Measurements from ENCODE around the gene VSIG8.
A peak's percentile ranks its signal among the peaks of the same experiment; 100 is the strongest.

VSIG8 gene

DNA sequence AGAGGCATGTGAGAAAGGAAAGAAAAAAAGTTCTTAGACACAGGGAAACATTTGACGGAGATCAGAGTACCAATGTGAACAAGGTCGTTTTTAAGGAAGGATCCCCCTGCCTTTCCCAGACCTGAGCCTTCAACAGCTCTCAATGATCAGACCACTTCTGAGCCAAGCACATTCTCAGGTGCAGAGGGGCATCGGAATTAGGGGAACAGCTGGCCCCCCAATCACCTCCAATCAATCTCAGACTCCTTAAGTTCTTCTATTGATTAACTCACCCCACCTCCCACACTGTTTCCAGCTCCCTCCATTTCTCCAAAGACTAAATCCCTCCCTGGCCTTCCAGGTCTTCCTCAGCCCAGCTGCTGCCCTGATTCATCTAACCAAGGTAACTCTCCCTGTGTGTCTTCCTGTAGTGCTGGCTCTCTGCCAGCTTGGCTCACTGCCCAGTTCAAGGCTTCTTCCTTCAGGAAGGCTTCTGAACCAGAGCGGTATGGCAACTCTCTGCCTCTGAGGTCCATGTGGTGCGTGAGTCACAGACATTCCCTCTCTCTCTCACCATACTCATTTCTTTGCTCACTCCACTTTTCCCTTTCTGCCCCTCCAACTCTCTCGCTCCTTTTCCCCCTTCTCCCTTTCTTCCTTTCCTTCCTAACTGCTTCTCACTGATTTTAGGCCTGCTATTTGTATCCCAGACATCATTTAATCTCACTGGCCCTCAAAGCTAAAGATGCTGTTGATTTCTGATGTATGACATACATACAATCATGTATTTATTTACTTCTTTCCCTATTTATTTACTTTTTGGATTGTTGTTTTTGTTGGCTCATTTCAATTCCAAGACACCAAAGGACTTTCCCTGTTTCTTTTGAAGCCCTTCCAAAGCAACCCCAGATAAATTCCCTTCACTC lies 19.4 kb upstream of the VSIG8 start:
- DNase-seq, result peak; percentile 41

DNA sequence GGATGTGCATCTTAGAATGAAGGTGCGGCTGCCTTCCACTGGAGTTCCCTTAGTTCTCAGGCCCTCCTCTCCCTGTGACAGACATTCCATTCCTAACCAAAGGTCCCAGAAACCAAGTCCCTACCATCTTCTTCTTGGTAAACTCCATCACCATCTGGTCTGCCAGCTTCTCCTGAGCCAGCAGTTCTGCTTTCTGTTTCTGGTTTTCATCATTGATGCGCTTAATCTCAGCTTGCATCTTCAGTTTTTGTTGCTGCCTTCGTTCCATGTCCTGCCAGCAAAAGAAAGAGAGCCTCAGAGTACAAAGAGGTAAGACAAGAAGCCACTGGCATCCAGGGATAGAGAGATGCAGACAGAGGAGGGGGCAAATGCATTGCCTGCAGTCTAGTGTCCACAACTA lies 18.0 kb upstream of the VSIG8 start:
- DNase-seq, result no peak

DNA sequence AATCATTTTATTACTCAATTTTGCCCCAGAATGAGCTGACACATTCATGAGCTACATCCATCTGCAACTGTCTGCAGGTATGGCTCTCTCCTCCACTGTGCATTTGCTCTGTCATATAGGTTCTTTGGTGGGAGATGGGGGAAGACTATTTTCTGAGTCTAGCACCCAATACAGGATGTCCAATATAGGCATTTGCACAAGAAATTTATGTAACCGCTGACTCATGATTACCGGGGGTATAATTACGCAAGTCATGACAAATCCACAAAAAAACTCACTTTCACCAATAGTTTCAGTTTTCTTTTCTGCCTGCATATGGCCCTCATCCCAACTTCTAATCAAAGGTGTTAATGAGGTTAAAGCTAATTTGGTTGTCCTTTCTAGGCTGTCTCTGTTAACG lies 17.5 kb upstream of the VSIG8 start:
- DNase-seq, result no peak

DNA sequence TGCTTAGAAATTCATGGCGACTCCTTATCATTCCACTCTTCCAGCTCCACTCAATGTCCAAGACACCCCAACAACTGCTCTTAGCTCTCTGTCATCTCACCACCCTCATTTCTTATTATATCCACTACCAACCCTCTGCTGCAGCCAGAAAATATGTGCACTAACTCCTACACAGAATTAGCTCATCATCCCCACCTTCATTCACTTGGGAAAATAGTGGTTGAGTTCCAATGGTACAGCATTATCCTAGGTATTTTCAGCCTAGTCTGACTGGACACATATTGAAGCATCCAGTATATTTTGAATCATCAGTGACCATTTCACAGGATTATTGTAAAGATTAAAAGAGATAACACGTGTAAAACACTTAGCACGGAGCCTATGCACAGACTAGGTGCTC lies 16.7 kb upstream of the VSIG8 start:
- DNase-seq, result no peak

DNA sequence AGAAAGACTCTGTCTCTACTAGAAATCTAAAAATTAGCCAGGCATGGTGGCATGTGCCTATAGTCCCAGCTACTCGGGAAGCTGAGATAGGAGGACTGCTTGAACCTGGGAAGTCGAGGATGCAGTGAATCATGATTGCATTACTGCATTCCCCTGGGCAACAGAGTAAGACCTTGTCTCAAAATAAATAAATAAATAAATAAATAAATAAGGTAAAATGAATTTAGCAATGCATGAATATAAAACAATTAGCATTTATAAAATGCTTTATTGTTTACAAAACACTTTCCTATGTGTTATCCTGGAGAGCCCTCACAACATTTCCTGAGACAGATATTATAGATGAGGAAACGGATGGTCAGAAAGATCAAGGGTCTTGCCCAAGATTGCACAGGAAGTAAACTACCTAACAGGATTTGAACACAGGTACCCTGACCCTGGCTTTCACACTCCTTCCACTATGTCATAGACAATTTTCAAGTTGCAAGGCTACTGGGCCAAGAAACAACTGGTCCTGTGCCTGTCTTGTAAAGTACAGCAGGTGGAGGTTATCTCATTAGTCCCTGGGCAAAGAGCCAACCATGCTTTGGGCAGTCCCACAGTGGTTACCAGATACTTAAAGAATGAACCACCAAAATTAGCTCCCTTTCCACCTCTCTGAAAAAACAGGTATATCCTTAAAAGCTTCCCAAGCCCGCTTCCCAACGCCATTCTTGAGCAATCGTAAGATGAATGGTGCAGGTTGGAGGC lies 15.4 kb upstream of the VSIG8 start:
- DNase-seq, result peak; percentile 58

DNA sequence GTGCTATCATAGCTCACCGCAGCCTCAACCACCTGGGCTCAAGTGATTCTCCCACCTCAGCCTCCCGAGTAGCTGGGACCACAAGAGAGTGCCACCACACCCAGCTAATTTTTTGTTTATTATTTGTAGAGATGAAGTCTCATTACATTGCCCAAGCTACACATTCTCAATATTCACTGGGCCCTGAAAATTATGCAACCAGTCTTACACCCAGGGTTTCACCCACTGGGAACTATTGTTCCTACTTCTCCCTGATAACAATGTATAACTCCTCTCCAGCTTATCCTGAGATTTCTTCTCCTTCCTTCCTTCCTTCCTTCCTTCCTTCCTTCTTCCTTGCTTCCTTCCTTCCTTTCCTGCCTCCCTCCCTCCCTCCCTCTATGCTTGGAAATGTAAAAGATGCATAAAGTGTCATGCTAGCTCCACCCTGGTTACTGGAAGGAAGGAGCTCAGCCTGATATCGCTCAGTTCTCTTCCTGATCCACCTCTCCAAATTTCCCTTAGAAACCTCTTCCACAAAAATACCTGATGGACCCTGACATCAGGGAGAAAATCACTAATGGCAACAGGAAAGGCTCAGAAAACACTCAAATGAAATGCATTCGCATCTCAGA lies 11.2 kb upstream of the VSIG8 start:
- no peak for DNase-seq

DNA sequence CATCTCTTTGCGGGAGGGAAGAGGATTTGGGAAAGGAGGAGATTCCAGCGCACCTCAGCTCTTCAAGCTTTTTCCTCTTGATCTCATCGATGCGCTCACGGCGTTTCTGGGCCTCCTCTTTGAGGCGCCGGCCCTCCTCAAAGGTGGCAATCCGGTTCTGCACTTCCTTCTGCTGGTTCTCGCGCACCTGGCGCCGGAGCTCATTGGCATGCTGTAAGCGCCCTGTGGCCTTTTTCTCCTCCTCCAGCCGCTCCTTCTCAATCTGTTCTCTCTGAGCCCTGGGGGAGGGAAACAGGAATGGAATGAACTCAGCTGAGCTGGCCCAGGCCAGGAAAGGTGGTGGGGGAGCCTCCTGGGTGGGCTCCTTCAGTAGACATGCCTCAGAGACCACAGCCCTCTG lies 10.4 kb upstream of the VSIG8 start:
- DNase-seq, result no peak

DNA sequence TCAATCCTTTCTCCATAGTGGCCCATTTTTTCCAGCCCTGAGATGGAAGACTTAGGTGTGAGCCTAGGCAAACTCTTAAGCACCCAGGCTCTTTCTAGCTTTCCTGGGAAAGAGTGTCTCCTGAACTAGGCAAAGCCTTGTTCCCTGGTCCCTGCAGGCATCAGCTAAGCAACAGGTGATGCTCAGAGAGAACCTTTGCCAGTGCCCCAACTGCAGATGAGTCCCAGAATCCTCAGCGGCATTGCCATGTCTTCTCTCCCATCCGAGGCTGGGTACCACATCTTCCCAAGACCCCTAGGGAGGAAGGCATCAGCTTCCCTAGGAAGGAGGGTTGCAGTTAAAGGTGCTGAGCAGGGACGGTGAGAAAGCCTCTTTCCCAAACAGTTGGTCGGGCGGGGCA lies 8.2 kb upstream of the VSIG8 start:
- no peak for DNase-seq

DNA sequence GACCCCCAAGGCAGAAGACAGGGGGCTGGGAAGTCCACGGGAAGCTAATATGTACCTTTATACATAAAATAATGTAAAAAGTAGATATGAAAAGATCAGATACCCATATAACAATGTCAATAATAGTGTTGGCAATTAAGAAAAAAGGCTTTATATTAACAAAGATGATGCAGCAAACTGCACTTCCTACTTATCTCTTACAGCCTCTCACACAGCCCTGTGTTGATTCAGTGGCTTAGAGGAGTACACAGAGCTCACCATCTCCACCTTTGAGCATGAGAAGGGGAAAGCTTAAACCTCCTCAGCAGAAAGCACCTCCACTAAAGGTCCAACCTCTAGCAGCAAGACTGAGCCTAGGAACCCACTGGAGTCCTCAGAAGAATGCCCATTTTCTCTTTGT lies 7.2 kb upstream of the VSIG8 start:
- DNase-seq, result peak; percentile 24

DNA sequence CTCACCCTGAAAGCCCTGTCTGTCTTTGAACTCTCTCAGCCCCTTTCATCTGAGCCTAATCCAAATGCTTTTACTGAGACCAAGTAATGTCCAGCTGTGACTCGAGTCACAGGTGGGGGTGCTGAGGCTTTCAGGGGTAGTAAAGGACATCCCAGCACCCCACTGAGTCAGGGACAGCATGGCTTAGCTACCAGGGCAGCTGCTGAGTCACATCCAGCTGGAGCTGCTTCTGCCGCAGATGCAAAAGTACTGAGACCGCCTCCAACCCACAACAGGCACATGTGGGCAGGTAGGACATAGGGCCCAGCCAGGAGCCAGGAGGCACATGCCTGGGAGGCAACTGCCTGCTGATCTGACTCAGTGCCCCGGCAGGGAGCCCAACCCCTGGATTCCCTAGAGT lies 6.7 kb upstream of the VSIG8 start:
- DNase-seq, result no peak

DNA sequence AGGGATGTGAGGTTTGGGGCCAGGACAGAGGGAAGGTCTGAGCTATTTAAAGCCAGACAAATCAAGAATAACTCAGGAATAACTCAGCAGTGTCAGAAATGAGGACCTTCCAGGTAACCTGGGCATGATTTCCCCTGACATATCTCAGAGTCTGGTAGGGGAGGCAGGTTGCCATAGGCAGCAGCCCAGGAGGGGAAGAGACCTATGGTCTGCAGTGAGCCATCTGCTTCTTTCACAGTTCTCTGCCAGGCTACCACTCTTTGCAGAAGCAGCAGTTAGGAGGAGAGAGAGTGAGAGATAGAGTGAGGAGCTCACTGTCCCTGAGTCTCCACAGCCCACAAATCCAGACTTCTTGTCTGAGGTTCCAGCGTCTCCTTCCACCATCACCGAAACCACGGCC lies 6.3 kb upstream of the VSIG8 start:
- DNase-seq, result no peak

DNA sequence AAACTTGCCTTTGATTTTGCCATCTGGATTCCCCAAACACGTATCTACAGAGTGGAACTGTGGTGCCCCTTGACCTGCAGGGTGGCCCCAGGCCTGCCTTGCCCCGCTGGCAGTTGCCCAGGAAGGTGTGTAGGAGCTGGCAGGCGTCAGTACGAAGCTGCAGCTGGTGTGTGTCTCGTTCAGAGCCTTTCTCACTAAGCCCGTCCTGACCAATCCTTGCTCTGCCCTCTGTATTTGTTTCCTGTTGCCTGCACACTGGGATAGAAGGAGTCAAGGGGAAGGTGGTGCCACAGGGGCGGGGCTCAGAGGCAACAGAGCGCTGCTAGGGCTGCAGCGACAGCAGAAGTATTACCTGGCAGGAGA lies 5.2 kb upstream of the VSIG8 start:
- DNase-seq, result no peak

DNA sequence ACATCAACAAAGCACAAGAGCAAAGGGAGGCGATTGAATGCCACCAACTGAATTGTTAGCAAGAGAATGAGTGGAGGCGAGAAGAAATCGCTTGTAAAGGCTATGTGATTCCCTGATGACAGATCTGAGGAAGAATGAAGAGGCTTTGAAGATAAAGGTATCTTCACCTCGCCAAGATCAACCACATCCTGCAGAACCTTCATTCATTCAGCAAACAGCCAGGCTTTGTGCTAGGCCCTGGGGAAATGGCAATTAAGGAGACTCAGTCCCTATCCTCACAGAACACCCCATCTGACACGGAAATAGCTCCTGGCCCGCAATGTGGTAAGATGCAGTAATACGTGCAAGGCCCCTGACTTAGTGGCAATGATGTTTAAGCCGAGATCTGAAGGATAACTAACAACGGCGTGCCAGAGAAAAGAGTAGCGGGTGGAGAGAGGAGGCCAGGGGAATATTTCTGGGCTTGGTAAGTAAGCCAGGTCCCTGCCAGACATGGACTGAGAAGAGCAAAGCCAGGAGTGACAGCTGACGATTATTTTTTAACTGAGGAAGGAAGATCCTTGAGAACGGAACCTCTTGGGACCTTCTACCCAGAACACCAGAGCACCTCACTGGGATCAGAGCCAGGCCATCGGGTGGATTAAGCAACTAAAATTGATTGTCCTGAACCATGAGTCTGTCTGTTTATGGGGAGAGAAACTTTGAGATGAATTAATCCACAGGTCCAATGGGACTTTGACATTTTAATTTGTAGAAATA lies 4.6 kb upstream of the VSIG8 start:
- DNase-seq, result no peak

DNA sequence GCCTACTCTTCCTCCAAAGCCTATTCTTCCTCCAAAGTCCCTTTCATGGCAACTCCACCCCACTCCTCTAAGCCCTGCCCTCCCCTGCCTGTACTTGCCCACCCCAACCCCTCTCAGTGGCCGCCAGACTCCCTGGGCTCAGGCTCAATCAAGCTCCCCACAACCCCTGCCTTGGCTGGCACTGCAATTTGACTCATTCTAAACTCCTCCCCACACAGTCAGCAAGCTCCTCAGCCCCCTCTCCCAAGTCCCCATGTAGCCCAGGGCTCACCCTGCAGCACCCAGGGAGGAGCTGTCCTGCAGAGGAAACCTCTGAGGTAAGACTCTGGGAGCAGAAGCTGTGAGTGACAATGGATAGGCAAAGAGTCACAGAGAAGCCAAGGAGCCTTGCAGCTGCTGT lies 3.6 kb upstream of the VSIG8 start:
- DNase-seq, result no peak

DNA sequence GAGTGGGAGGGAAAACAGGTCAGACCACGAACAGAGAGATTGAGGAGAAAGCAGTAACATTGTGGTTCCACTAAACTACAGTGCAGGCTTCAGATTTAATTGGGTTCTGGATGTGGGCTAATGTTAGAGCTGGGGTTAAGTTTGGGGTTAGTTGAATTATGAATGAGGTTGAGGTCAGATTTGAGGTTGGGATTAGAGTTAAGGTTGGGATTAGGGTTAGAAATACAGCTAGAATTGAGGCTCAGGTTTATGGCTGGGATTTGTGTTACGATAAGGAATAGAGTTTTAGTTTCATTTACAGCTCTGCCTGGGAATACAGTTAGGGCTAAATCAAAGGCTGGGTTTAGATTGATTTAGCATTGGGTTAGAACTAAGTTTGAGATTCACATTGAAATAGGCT lies 1.8 kb upstream of the VSIG8 start:
- no peak for DNase-seq

DNA sequence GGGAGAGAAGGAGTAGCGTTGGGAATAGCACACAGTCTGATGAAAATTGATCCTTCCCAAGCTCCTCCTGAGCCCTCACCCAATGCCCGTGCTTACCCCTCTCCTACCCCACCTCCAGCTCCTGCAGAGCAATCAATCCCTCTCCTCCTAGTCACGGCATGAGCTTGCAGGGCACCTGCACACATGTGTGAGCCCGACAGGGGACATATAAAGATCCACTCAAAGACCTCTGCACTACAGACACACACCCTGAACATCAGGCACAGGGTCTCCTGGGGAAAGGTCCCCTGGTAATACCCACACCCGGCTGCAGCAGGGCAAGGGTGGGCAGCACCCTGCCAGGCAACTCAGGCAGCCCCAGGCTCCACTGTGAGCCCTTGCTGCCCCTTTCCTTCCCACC lies 426 bp downstream of the VSIG8 start:
- no peak for DNase-seq

DNA sequence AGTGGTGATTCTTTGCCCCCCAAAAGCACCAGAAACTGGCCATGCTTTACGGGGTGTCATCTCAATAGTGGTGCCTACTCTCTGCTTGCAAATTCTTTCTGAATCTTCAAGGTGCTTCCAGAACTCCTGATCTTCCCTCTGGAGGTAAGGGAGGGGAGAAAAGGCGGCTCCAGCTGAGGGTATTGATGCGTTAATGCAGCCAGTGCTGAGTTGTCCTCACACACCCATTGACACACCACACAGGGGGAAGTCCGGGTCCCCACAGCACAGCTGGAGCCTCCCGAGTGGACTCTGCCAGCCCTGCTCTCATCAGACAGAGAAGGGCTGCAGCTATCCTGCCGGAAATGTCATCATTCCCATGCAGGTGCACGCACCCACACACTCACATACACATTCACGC lies 1.2 kb downstream of the VSIG8 start:
- DNase-seq, result no peak

DNA sequence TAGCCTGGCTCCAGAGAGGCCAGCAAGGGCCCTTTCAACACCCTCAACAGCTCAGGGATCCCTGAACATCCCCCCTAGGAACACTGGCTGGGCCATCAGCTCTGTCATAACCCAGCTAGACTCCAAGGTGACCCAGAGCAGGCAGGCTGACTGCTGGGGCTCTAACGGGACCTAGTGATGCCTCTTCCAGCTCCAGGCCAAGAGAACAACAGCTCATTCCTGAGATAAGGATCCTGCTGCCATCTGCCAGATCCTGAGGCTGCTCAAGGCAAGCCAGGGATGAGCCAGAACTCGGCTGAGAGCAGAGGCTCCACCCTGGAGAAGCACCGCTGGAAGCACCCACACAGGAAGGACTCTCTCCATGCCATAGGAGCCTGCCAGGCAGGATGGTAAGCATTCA lies 2.0 kb downstream of the VSIG8 start:
- DNase-seq, result no peak

DNA sequence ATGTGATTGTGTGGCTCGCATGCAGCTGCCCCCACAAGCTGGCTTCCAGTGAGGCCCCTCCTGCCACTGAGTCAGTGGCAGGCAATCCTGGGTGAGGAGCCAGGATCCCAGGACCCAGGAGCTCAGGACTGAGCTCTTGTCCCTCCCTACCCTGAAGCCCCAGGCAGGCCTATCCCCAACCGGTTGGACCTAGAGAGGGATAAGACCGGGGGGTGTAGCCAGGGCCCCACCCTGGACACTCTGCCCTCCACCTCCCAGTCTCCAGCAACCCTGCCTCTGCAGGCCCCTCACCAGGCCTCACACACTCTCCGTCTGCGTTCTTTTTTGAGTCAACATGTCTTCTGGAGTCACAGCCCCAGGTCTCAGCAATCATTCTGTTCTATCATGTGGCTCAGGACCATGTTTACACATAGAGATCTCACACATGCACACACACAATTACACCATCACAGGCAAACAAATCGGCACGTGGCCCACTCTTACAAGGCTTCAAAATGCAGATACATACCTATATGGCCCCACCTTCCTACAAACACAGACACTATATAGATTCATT lies 2.6 kb downstream of the VSIG8 start:
- DNase-seq, result no peak

DNA sequence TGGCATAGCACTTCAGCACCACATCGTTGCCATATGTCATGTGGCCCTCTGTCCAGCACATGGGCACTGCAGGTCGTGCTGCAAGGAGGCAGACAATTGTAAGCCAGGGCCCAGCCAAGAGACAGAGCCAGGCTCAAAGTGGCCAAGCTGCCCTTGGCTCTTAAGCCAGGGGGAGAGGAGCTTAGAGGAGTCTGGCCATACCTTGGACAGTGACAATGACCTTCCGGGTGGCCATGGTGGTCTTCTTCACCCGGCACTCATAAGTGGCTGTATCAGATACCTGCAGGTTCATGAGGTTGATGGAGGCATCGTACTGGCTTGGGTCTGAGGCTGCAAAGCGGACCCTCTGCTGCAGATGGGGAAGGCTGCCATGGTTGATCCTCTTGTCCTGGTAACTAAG lies 4.6 kb downstream of the VSIG8 start:
- DNase-seq, result no peak

DNA sequence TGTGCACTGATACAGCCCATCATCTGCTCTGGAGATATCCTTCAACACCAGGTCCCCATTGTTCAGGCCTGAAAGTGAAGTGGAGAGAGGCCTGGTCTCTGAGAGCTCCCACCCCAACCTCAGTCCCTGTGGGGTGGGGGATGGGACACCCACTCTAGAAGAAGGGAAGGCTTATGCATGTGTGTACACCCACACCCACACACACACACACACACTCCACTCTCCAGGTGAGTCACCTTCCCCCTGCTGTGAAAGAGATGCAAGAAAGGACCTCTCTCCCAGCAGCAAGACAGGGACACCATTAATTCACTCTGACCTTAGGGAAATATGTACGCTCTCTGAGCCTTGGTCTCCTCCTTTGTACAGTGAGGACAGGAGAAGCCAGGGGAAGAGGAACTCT lies 5.9 kb downstream of the VSIG8 start:
- DNase-seq, result no peak

DNA sequence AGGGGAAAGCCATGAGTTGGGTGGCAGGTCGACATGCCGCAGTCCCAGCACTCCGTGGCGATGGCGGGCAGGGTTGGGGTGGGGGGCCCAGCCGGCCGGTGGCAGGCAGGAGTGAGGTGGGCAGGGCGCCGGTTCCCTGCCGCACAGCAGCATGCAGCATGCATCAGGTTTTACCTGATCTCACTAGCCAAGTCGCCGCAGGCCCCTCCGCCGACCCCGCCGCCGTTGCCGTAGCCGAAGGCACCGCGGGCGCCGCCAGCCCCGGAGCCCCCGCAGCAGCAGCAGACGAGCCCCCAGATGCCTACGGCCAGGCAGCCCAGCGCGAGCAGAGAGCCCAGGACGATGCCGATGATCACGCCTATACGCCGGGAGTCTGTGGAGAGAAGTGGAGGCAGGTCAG lies 6.7 kb downstream of the VSIG8 start:
- DNase-seq, result no peak

DNA sequence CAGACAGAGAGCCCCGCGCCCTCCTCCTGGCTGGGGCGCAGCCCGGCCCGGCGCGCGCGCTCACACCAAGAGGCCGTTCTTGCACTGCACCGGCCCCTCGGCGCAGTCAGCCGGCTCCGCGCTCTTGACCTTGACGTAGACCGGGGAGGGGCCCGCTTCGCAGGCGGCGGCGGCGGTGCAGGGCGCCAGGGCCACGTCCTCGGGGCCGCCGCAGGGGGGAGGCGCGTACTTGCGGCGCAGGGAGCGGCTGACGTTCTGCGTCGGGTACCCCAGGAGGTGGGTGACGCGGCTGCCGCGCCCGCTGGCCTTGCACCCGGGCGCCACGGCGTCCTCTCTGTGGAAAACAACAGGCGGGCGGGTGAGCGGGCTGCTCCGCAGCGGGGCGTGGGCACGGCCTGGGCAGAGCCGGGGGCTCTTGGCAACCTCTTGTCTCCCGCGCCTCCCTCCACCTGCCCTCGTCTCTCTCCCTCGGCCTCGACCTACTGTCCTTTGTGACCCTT lies 7.7 kb downstream of the VSIG8 start:
- DNase-seq, result peak; percentile 73
